HepG2 (cell line): Measurements from ENCODE around the gene NBR1. TPM values are rescaled to one million over a fixed set of nuclear protein-coding genes. Genes with fewer than 3 reads are reported as not detected.

Source experiments
- BCL6 ChIP-seq: IDR thresholded peaks from 2 replicates; pipeline ENCODE4 v1.6.1; 2016; ENCODE audit warnings: missing genetic modification reagents, missing compliant biosample characterization
- HBP1 ChIP-seq: IDR thresholded peaks from 2 replicates; pipeline ENCODE4 v1.6.1; 2016; ENCODE audit warnings: low read depth, control low read depth
- HOMEZ ChIP-seq: IDR thresholded peaks from 2 replicates; pipeline ENCODE4 v1.6.1; 2016; ENCODE audit warnings: low read depth
- HOXA9 ChIP-seq: sonication (generic); formaldehyde crosslinking; IDR thresholded peaks from 2 replicates; pipeline ENCODE4 v1.8.1; 2022; ENCODE audit warnings: missing genetic modification reagents, mild to moderate bottlenecking, moderate library complexity, borderline replicate concordance
- KDM2A ChIP-seq: sonication (generic); formaldehyde crosslinking; IDR thresholded peaks from 2 replicates; pipeline ENCODE4 v1.4.0; 2020; ENCODE audit warnings: low read depth, missing genetic modification reagents, borderline replicate concordance
- NRL ChIP-seq: sonication (generic); formaldehyde crosslinking; IDR thresholded peaks from 2 replicates; pipeline ENCODE4 v1.5.0; 2020; ENCODE audit warnings: missing genetic modification reagents, mild to moderate bottlenecking, moderate library complexity, borderline replicate concordance
- RAD51 ChIP-seq: fragments of 450-650 bp; IDR thresholded peaks from 2 replicates; pipeline ENCODE4 v1.6.1; 2016; ENCODE audit warnings: borderline replicate concordance
- ZNF138 ChIP-seq: sonication (generic); formaldehyde crosslinking; IDR thresholded peaks from 2 replicates; pipeline ENCODE4 v1.5.0; 2020; ENCODE audit warnings: mild to moderate bottlenecking, low read depth, missing genetic modification reagents
- ZNF180 ChIP-seq: sonication (generic); formaldehyde crosslinking; IDR thresholded peaks from 2 replicates; pipeline ENCODE4 v1.4.0; 2020; ENCODE audit warnings: low read depth, missing genetic modification reagents, borderline replicate concordance
- ZNF274 ChIP-seq: sonication (generic); formaldehyde crosslinking; IDR thresholded peaks from 2 replicates; pipeline ENCODE4 v1.5.1; 2020; ENCODE audit warnings: mild to moderate bottlenecking, missing genetic modification reagents
- ZSCAN12 ChIP-seq: sonication (generic); formaldehyde crosslinking; IDR thresholded peaks from 2 replicates; pipeline ENCODE4 v1.9.0; 2021; ENCODE audit warnings: mild to moderate bottlenecking, missing genetic modification reagents
- polyA plus RNA-seq, 8 experiments: library from polyadenylated mRNA; depleted of rRNA in 3 of 8; stranded (reverse) in 7 of 8; unstranded in 1 of 8; fragments of >200 nt; fragmentation: Illumina TruSeq in 4 of 8; extraction: Trizol in 4 of 8; gene quantifications; 2 replicates each; pipeline versions ENCODE4 v1.2.1 to v1.2.3, GENCODE V29; 2011 to 2016; ENCODE audit warnings: low read depth in 4 of 8, missing spikeins in 1 of 8, mixed read lengths in 1 of 8; ENCODE audit not compliant: insufficient read depth in 1 of 8
- total RNA-seq, 5 experiments: library from RNA; depleted of rRNA; stranded (reverse); fragments of >200 nt; fragmentation: Illumina TruSeq; extraction: Trizol; gene quantifications; 2 replicates each; pipeline ENCODE4 v1.2.3, GENCODE V29; 2016; ENCODE audit warnings: low read depth in 1 of 5
- TF ChIP-seq, protein P1 (sequence below): sonication (generic); formaldehyde crosslinking; IDR thresholded peaks from 2 replicates; pipeline ENCODE4 v1.4.0; 2020; ENCODE audit warnings: mild to moderate bottlenecking, missing genetic modification reagents, borderline replicate concordance
- TF ChIP-seq, protein P2 (sequence below): sonication (generic); formaldehyde crosslinking; IDR thresholded peaks from 2 replicates; pipeline ENCODE4 v1.9.0; 2021; ENCODE audit warnings: missing genetic modification reagents, borderline replicate concordance
- TF ChIP-seq, protein P3 (sequence below): IDR thresholded peaks from 2 replicates; pipeline ENCODE4 v1.6.1; 2018; ENCODE audit warnings: missing genetic modification reagents
- TF ChIP-seq, protein P4 (sequence below): sonication (generic); formaldehyde crosslinking; IDR thresholded peaks from 2 replicates; pipeline ENCODE4 v1.4.0; 2020; ENCODE audit warnings: missing genetic modification reagents, borderline replicate concordance

The NBR1 gene
- total and polyA plus RNA-seq, 2 of the 13 experiments (the other 11 are each of a cell fraction or from before 2014, with no cell fraction given) = 51.7 to 121 TPM

DNA sequence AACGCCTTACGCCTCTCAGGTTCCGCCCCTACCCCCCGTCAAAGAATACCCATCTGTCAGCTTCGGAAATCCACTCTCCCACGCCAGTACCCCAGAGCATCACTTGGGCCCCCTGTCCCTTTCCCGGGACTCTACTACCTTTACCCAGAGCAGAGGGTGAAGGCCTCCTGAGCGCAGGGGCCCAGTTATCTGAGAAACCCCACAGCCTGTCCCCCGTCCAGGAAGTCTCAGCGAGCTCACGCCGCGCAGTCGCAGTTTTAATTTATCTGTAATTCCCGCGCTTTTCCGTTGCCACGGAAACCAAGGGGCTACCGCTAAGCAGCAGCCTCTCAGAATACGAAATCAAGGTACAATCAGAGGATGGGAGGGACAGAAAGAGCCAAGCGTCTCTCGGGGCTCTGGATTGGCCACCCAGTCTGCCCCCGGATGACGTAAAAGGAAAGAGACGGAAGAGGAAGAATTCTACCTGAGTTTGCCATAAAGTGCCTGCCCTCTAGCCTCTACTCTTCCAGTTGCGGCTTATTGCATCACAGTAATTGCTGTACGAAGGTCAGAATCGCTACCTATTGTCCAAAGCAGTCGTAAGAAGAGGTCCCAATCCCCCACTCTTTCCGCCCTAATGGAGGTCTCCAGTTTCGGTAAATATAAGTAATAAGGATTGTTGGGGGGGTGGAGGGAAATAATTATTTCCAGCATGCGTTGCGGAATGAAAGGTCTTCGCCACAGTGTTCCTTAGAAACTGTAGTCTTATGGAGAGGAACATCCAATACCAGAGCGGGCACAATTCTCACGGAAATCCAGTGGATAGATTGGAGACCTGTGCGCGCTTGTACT is 45.7 kb upstream of the NBR1 start, which contains the start of gene BRCA1 (continued):
- TF ChIP-seq, protein P1, sequence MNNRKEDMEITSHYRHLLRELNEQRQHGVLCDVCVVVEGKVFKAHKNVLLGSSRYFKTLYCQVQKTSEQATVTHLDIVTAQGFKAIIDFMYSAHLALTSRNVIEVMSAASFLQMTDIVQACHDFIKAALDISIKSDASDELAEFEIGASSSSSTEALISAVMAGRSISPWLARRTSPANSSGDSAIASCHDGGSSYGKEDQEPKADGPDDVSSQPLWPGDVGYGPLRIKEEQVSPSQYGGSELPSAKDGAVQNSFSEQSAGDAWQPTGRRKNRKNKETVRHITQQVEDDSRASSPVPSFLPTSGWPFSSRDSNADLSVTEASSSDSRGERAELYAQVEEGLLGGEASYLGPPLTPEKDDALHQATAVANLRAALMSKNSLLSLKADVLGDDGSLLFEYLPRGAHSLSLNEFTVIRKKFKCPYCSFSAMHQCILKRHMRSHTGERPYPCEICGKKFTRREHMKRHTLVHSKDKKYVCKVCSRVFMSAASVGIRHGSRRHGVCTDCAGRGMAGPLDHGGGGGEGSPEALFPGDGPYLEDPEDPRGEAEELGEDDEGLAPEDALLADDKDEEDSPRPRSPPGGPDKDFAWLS = no peak
- TF ChIP-seq, protein P2, sequence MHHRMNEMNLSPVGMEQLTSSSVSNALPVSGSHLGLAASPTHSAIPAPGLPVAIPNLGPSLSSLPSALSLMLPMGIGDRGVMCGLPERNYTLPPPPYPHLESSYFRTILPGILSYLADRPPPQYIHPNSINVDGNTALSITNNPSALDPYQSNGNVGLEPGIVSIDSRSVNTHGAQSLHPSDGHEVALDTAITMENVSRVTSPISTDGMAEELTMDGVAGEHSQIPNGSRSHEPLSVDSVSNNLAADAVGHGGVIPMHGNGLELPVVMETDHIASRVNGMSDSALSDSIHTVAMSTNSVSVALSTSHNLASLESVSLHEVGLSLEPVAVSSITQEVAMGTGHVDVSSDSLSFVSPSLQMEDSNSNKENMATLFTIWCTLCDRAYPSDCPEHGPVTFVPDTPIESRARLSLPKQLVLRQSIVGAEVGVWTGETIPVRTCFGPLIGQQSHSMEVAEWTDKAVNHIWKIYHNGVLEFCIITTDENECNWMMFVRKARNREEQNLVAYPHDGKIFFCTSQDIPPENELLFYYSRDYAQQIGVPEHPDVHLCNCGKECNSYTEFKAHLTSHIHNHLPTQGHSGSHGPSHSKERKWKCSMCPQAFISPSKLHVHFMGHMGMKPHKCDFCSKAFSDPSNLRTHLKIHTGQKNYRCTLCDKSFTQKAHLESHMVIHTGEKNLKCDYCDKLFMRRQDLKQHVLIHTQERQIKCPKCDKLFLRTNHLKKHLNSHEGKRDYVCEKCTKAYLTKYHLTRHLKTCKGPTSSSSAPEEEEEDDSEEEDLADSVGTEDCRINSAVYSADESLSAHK (CRISPR knock-in tag) = no peak
- TF ChIP-seq, protein P3, sequence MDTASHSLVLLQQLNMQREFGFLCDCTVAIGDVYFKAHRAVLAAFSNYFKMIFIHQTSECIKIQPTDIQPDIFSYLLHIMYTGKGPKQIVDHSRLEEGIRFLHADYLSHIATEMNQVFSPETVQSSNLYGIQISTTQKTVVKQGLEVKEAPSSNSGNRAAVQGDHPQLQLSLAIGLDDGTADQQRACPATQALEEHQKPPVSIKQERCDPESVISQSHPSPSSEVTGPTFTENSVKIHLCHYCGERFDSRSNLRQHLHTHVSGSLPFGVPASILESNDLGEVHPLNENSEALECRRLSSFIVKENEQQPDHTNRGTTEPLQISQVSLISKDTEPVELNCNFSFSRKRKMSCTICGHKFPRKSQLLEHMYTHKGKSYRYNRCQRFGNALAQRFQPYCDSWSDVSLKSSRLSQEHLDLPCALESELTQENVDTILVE (CRISPR knock-in tag) = peak; percentile 64; the same call in 1 of the 2 replicates
- TF ChIP-seq ZNF138 (CRISPR knock-in tag) (0 out of 2 replicates have a peak, but pooled peaks have one; percentile 12), ZNF274 (CRISPR knock-in tag) (no peak), ZNF180 (CRISPR knock-in tag) (no peak), NRL (CRISPR knock-in tag) (0 out of 2 replicates have a peak, but pooled peaks have one; percentile 37), HBP1 (peak; percentile 96), HOXA9 (peak; percentile 43; the same call in 1 of the 2 replicates), KDM2A (CRISPR knock-in tag) (peak; percentile 32; the same call in 1 of the 2 replicates), HOMEZ (CRISPR knock-in tag) (no peak; the same call in 1 of the 2 replicates), RAD51 (no peak), BCL6 (CRISPR knock-in tag) (peak; percentile 77), ZSCAN12 (0 out of 2 replicates have a peak, but pooled peaks have one; percentile 62)
- TF ChIP-seq, protein P4, sequence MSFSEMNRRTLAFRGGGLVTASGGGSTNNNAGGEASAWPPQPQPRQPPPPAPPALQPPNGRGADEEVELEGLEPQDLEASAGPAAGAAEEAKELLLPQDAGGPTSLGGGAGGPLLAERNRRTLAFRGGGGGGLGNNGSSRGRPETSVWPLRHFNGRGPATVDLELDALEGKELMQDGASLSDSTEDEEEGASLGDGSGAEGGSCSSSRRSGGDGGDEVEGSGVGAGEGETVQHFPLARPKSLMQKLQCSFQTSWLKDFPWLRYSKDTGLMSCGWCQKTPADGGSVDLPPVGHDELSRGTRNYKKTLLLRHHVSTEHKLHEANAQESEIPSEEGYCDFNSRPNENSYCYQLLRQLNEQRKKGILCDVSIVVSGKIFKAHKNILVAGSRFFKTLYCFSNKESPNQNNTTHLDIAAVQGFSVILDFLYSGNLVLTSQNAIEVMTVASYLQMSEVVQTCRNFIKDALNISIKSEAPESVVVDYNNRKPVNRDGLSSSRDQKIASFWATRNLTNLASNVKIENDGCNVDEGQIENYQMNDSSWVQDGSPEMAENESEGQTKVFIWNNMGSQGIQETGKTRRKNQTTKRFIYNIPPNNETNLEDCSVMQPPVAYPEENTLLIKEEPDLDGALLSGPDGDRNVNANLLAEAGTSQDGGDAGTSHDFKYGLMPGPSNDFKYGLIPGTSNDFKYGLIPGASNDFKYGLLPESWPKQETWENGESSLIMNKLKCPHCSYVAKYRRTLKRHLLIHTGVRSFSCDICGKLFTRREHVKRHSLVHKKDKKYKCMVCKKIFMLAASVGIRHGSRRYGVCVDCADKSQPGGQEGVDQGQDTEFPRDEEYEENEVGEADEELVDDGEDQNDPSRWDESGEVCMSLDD = no peak
